Peyer's patch (tissue), 4 donors: ENCODE results near the gene RCSD1. TPM values are rescaled to one million over a fixed set of nuclear protein-coding genes. Genes with fewer than 3 reads are reported as not detected.

Experiments used
- DNase-seq, 3 donors: peaks; one replicate each; pipeline ENCODE4 v3.0.0-alpha.2; 2017 to 2019
- H3K27ac ChIP-seq, 4 donors: fragments of 200-600 bp; sonication (generic); one replicate each; pipeline ENCODE4 v1.5.1; 2016 to 2019
- H3K27me3 ChIP-seq, 2 donors: fragments of 200-600 bp; sonication (generic); one replicate each; pipeline ENCODE4 v1.5.1; 2019
- H3K36me3 ChIP-seq, 3 donors: fragments of 200-600 bp; sonication (generic); one replicate each; pipeline ENCODE4 v1.5.1; 2016 to 2019
- H3K4me1 ChIP-seq, 4 donors: fragments of 200-600 bp; sonication (generic); one replicate each; pipeline ENCODE4 v1.5.1; 2016 to 2019
- H3K4me3 ChIP-seq, 4 donors: fragments of 200-600 bp; sonication (generic); 1 replicate in 3 of 4; 2 replicates in 1 of 4; pipeline ENCODE4 v1.5.1; 2016 to 2019; ENCODE audit warnings: mild to moderate bottlenecking in 1 of 4
- H3K9me3 ChIP-seq, 4 donors: fragments of 200-600 bp; sonication (generic); one replicate each; pipeline ENCODE4 v1.5.1; 2016 to 2019; ENCODE audit warnings: mild to moderate bottlenecking in 1 of 4
- POLR2A ChIP-seq, 2 donors: fragments of 450-650 bp; IDR thresholded peaks; one replicate each; pipeline ENCODE4 v1.5.1; 2017; ENCODE audit warnings: antibody characterized with exemption in 2 of 2, mild to moderate bottlenecking in 2 of 2, moderate library complexity in 2 of 2
- total RNA-seq, 4 donors: library from RNA; depleted of rRNA; stranded (reverse); fragments of >200 nt; gene quantifications; one replicate each; pipeline ENCODE4 v1.1.0, GENCODE V29; 2016
- TF ChIP-seq, protein P1 (sequence below), 6 experiments: fragments of 450-650 bp in 4 of 6; fragments of 200-600 bp in 2 of 6; sonication (generic) in 1 of 6; IDR thresholded peaks; one replicate each; pipeline ENCODE4 v1.5.1; 2017 to 2019; ENCODE audit warnings: antibody characterized with exemption in 6 of 6, mild to moderate bottlenecking in 3 of 6, moderate library complexity in 1 of 6

The RCSD1 gene
- total RNA-seq, 4 donors from 2014 or later: 6.7 to 95.7 (median 11.5) TPM

DNA sequence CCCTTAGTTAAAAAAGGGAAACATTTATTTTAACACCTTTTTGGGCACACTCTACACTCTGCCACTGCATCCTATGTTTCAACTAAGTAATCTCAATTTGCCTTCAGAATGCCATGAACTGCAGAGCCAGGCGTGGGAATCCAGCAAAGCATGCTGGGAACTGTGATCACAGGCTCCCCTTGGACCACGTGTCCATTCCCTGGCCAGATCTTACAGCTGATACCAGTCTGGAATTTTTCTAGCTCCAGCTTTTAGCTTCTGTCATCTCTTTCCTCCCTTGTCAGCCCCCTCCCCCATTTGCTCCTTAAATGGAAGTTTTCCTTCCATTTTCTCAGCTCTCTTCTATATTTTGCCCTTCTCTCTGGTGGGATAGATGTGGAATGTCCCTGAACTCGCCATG, 29.4 kb downstream of the RCSD1 start:
- DNase-seq: no peak
- no peaks in the 10 kb centered on the region for H3K27me3 ChIP-seq
- peak overlapping the region in 2 of 4 donors; percentile 16 to 35 for H3K27ac ChIP-seq
- no peak overlapping the region for H3K4me3 ChIP-seq
- no peak for TF ChIP-seq POLR2A (IDR thresholded peaks at IDR 0.05)
- TF ChIP-seq, protein P1, sequence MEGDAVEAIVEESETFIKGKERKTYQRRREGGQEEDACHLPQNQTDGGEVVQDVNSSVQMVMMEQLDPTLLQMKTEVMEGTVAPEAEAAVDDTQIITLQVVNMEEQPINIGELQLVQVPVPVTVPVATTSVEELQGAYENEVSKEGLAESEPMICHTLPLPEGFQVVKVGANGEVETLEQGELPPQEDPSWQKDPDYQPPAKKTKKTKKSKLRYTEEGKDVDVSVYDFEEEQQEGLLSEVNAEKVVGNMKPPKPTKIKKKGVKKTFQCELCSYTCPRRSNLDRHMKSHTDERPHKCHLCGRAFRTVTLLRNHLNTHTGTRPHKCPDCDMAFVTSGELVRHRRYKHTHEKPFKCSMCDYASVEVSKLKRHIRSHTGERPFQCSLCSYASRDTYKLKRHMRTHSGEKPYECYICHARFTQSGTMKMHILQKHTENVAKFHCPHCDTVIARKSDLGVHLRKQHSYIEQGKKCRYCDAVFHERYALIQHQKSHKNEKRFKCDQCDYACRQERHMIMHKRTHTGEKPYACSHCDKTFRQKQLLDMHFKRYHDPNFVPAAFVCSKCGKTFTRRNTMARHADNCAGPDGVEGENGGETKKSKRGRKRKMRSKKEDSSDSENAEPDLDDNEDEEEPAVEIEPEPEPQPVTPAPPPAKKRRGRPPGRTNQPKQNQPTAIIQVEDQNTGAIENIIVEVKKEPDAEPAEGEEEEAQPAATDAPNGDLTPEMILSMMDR (IDR thresholded peaks at IDR 0.05): no peak
- H3K9me3 ChIP-seq: no peaks in the 10 kb centered on the region
- no peaks in the 10 kb centered on the region for H3K36me3 ChIP-seq
- H3K4me1 ChIP-seq: peaks cover 0 to 47% (median 5%) of the 10 kb centered on the region in 4 donors

DNA sequence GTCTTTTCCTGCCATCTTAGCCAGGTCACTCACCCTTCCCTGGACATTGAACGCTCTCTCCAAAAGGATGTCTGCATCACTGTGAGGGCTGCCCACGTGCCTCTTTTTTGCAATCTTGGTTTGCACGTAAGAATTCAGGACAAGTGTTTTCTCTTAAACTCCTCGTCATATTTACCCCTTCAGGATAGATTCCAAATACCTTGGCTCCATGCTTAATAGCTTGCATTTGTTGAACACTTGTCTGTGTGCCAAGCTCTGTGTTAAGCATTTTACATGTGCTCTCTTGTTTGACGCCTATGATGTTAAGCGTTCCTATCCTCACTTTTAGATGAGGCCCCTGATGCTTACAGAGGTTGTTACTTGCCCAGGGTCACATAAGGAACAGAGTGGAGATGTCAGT, 29.8 kb downstream of the RCSD1 start:
- Histone ChIP-seq H3K4me1 (peaks cover 0 to 45% (median 5%) of the 10 kb centered on the region in 4 donors), H3K36me3 (no peaks in the 10 kb centered on the region), H3K4me3 (no peak overlapping the region), H3K9me3 (no peaks in the 10 kb centered on the region), H3K27me3 (no peaks in the 10 kb centered on the region), H3K27ac (peak overlapping the region in 2 of 4 donors; percentile 16 to 35)
- no peak for DNase-seq
- TF ChIP-seq POLR2A (IDR thresholded peaks at IDR 0.05): no peak
- TF ChIP-seq, protein P1 (IDR thresholded peaks at IDR 0.05): no peak

DNA sequence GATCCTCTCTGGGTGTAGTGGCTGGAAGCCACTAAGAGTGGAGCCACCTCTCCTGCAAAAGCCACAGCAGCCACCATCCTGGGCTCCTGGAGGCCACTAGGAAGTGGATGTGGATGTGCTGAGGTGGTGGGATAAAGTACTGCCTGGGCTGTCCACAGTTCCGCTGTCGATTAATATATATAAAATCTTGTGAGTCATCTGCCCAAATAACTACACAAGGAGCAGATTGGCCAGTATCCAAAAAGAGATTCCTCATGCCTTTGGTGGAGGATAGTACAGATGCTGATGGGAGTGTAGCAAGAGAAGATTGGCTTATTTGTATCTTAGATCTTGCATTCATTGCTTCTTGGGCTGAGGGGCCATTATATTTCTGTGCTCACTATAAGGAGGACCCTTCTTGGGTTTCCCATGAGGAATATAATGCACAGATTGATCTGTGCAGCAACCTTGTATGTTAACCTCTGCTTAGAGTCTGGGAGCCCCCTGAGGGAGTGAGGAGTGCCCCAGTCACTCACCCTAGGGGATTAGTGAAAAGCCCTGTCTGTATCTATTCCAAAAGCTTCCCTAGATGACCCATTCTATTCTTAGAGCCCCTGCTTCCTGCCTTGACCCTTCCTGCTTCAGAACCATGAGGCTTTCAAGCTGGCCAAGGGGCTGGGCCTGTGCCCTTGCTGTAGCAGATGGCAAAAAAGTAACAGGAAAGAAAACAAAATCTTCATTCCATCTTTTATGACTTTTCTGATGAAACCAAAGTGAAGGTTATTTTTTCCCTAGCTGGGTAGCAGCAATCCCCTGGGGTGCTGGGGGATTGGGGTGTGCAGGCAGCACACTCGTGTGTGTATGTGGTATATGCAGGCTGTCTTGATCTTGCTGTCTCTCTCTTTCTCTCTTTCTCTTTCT, 31.7 kb downstream of the RCSD1 start:
- H3K4me3 ChIP-seq: no peak overlapping the region
- no peaks in the 10 kb centered on the region for H3K27me3 ChIP-seq
- H3K27ac ChIP-seq: peak overlapping the region in 3 of 4 donors; percentile 18 to 59 (median 38)
- peaks cover 0 to 37% (median 5%) of the 10 kb centered on the region in 4 donors for H3K4me1 ChIP-seq
- no peak for DNase-seq
- TF ChIP-seq, protein P1 (IDR thresholded peaks at IDR 0.05): no peak
- TF ChIP-seq POLR2A (IDR thresholded peaks at IDR 0.05): no peak
- H3K9me3 ChIP-seq: no peaks in the 10 kb centered on the region
- H3K36me3 ChIP-seq: no peaks in the 10 kb centered on the region

DNA sequence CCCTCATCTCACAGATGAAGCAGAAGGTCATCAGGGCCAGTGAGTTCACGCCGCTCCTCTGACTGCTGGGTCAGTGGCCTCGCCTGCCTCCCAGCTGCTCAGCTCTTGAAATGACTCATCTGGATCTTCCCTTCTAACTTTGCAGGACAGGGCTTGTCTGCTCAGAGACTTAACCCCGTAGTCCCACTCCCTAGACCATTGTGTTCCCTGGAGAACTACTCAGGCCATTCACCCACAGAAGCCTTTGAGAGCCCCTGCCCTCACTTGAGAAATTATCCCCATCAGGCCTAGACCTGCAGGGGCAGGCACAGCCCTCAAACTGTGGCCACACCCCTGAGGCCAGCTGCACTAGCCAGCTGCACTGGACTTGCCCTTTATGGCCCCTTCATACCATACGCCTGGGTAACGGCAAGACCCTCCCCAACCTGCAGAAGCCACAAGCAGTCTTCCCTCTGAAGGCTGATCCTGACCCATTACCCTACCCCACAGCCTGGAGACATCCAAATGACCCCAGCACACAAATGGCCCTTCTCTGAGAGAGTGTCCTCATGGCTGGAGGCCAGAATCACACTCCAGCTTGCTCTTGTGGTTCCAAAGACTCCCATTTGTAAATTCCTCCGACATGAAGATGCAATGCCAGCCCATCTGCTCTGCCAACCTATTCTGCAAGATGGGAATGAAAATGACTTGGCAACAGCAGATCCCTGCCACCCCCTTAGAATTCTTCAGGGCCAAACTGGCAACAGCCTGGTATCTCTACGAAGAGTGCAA, 33.2 kb downstream of the RCSD1 start:
- TF ChIP-seq, protein P1 (IDR thresholded peaks at IDR 0.05): no peak
- no peak for TF ChIP-seq POLR2A (IDR thresholded peaks at IDR 0.05)
- no peak for DNase-seq
- Histone ChIP-seq H3K27me3 (no peaks in the 10 kb centered on the region), H3K4me3 (no peak overlapping the region), H3K36me3 (no peaks in the 10 kb centered on the region), H3K4me1 (peaks cover 0 to 37% (median 7%) of the 10 kb centered on the region in 4 donors), H3K27ac (peak overlapping the region in 3 of 4 donors; percentile 21 to 59 (median 31)), H3K9me3 (no peaks in the 10 kb centered on the region)

DNA sequence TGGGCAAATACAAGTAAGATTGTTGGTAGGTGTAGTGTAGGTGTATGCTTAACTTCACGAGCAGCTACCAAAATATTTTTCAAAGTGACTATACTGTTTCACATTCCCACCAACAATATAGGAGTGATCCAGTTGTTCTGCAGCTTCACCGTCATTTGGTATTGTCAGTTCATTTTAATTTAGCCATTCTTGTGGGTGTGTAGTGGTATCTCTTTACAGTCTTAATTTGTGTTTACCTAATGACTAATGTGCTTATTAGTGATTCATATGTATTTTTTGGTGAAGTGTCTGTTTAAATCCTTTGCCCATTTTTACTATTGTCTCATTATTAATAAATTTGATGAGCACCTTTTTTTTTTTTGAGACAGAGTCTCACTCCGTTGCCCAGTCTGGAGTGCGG, 35.4 kb downstream of the RCSD1 start:
- H3K4me3 ChIP-seq: no peak overlapping the region
- no peak overlapping the region for H3K27ac ChIP-seq
- TF ChIP-seq, protein P1 (IDR thresholded peaks at IDR 0.05): no peak
- TF ChIP-seq POLR2A (IDR thresholded peaks at IDR 0.05): no peak
- no peaks in the 10 kb centered on the region for H3K36me3 ChIP-seq
- H3K4me1 ChIP-seq: peaks cover 0 to 27% (median 10%) of the 10 kb centered on the region in 4 donors
- no peak for DNase-seq
- H3K27me3 ChIP-seq: no peaks in the 10 kb centered on the region
- no peaks in the 10 kb centered on the region for H3K9me3 ChIP-seq
